Stimulated activated CD8-positive, alpha-beta memory T cell treated with anti-CD3 and anti-CD28 coated beads, Interleukin-15, amount 100 ng/mL, for 24 hours (primary cell): ENCODE data around the gene ELAVL4.
"Not testable (repeated sequence)": the region's sequence is repeated elsewhere in the genome, so short reads cannot be mapped to it uniquely, and the experiment has no call there.

Experiments used
- DNase-seq: peaks from one replicate; pipeline ENCODE4 v3.0.0-alpha.2; 2020; ENCODE audit warnings: low read depth

The ELAVL4 gene

DNA sequence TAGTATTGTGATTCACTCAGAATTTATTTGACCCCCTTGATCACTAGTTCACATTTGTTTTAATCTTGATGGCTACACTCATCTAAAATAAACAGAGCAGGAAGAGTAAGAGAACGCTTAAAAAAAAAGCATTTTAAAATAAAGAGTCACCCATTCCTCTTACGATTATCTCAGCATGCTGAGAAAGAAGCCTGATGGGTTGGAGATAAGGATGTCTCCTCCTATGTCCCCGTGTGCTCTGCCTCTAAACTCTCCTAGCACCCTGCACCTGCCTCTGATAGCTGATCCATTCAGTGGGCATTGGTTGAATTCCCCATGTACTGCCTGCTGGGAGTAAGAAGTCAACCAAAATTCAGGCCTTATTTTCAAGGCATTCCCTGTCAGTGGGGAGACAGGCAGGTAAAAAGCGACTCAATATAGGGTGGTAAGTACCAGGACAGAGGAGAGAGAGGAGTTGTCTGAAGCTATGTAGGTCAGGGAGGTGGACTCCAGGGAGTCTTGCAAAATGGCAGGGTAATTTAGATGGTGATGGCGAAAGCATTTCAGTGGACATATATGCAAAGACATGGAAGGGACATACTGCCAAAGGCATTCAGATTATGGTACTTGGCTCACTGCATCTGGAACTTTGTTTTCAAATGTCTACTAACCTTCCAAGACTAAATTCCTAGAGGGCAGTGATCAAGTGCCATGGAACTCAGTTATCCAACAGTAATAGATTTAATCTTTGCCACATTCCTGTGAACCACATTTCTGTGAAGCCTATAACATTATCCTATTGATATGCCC lies 18.4 kb downstream of the ELAVL4 start:
- DNase-seq = no peak

DNA sequence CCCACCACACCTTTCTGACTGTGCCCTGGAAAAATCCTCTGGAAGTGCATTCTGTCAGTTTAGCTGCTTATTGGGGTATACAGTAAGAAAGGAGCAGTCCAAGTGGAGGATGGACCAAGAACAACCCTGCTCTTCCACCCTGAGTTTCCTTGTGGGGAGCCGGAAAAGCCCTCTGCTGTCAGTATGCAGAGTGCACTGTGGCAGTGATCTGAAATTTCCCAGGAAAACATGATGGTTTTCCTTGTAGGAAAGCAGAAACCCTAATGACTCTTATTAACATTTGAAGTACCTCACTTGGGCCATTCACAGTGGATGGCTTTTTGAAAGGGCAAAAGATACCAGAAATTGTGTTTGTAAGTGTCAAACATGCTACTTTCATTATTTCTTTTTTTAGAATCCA lies 20.5 kb downstream of the ELAVL4 start:
- no peak for DNase-seq

DNA sequence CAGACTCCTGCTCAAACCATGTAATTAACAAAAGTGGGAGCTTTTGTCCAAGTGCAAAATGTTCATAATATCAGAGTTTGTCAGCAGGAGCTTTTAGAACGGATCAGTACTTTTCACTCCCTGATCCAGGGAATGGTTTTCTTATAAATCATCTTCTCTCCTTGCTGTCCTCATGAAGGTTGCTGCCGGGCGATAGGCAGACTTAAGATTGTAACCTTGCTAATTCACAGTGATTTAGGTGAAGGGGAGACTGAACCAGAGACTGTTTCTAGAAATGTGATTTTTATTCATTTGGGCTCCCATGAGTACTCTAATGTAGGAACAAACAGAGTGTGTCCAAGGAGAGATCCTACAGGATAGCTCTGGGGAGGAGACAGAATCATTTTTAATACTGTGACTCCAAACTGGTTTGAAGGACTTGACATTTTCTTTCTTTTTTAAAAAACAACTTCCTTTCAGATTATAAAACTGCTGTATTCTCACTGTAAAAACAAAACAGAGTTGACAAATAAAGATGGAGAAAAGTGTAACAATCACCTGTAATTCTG lies 23.7 kb downstream of the ELAVL4 start:
- DNase-seq = no peak

DNA sequence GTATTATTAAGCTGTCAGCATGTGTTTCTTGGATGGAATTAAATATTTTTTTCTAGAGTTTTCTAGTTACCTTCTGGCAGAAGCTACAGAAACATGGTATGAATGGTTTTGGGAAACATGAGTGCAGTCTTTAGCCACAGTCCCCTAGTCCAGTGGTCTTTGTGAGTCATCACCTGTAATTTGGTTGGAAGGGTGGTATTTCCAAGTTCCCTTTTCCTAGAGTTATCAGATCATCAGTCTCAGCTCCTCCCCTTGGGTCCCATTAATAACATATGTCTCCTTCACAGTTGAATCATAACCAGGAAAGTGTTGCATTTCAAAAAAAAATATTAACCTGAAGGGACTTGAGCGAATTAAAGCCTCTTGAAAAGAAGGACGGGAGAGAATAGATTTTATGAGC lies 27.0 kb downstream of the ELAVL4 start:
- DNase-seq = no peak

DNA sequence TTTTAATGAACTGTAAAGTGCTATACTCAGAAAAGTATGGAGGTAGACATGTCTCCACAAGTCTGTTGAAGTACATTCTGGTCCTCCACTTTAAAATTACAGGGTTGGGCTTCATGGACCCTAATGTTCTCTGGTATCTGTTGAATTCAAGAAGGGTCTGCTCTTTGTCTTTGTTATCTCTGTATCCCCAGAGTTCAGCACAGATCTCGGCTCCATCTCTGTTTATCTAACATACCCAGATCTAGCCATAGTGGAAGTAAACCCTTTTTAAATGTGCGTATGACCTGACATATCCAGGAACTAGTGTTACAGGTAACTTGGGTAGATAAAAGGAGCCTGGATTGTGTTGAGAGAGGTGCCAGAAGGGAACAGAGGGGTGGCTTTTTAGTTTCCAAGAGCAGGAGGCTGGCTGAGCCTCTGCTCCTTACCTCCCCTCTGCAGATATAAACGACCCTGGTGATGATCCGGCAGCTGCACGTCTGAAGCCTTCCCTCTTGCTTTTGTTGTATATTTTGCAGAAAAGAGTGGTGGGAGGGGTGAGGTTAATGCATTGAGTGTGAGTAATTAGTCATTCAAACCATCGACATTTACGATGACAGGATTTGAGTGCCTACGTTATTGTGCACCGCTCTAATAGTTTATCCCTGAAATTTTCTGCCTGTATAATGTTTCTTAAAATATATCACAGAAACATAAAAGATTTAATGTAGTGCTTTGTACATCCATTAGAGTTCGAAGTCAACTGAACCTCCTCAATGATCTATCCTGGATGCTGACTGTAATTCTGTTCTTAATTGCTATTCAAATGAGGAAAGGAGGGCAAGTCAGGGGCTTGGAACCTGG lies 30.8 kb downstream of the ELAVL4 start:
- no peak for DNase-seq

DNA sequence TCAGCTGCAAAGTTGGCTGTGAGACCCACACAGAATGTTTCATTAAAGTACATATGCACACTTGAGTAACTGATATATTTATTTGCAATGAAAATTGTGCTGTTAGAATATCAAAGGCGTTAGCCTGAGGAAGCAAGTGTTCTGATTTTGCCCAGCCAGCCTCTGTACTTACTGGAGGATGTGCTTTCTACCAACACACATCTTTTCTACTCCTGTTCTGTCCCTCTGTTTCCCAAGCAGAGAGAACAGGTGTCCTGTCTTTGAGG lies 31.4 kb downstream of the ELAVL4 start:
- DNase-seq = no peak

DNA sequence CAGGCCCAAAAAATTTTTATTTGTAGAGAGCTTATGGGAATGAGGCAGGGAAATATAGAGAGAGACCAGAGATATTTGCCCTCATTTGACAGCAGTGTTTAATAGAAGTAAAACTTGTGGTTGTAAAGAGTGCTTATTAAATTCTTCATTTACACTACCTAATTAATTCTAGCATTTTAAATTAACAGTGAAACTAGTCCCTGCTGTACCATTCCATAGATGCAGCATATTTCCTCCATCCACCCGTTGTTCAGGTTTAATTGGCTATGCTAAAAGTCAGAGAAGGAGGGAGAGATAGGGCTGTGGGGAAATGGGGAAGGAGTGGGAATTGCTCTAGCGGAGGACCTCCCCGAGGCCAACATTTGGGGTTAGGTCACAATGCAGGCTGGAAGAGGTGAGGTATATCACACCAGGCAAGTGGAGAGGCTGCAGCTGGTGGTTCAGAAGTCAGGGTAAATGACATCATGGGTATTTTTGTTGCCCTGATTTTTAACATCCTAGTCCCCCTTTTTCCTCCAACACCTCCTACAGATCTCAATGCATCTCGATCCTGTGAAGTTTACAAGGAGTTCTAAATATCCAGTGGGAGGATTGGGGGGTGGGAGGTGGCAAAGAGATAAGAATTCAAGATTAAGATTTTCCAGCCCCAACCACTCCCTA lies 38.6 kb downstream of the ELAVL4 start:
- no peak for DNase-seq

DNA sequence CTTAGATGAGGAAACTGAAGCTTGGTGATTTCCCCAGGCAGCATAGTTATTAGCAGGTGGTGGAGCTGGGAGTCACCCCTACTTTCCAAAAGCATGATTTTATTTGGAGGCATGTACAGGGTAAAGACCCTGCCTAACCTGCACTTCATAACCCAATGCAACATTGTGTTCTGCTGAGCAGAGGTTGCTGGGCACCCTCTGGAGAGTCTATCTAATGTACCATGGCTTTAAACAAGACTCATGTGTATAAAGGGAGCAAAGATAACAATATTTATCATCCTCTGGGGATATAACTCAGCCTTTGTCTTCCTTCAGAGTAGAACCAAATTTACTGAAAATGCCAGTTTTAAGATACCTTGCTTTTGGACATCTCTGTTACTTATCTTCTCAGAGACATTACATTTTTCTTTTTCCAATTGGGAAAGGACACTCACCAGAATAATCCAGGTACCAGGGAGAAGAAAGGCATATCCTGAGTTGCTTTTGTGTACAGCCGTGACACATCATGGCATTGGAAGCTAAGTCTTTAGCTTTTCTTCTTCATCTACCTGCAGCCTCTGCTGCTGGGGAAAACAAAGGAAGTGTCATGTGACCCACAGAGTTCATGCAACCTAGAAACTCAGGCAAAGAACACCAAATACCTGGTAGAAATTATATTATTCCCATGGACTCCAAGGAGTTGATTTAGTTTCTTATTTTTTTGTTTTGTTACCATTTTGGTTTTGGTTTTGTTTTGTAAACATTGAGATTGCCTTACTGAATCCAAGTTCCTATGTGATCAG lies 39.6 kb downstream of the ELAVL4 start:
- no peak for DNase-seq

DNA sequence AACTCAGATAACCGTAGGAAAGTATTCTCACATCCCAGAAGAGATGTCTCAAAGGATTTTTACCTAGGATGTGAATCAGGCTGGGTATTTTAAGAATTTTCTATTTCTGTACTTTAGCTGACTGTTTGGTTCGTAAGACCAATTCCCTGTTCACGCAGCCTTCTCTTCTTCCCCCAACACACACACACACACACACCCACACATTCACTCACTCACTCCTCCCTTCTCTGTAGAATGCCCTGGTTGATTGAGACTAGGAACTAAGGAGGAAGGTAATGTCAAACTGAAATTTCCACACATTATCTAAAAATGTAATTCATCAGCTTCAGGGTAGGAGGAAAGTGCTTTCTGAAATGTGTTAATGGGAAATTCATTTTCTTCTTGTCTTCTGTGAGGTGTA lies 43.5 kb downstream of the ELAVL4 start:
- DNase-seq = no peak

DNA sequence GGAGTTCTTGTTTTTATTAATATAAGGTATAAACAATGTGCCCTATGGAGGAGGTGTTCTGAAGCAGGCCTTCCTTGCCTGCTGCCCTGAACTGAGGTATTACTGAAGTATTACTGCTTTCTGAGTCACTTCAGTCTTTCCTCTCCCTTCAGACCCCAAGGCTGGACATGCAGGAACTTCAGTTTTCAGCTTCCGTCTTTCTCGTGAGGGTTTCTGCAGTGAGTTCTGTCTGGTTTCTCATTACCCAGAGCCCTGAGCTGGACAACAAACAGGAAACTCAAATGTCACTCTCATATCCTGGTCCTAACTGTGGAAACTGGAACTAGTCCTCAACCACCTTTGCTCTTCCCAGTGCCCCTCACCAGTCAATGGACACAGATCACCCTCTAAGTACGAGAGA lies 46.8 kb downstream of the ELAVL4 start:
- DNase-seq = no peak

DNA sequence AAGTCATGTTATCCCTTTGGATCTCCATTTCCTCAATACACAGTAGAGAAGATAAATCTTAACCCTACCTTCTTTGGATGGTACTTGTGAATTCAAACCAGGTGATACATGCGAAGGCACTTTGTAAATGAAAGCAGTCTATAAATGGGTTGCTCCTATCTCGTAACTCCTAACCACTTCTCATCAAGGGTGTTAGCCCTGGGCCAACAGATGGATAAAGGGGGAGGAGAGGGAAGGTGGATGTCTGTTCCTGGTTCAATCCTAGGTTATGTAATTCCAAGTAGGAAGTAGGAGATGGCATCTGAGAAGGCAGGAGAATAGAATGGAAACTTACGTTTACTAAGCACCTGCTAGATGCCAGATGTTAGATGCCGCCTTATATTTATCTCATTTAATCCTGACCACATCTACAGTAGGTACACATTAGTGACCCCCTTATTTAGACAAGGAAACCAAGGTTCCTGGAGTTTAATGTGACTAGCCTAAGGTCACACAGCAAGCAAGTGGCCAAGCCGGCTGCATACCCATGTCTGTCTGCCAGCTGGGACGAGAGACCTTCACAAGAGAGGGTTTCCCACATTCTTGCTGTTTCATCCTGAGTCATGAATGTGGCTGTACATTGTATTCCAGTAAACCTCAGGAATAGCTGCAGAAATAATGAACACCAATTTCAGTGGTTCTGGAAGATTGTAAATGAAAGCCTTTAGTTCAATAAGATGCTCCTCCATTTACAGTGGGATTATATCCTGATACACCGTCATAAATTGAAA lies 47.7 kb downstream of the ELAVL4 start:
- no peak for DNase-seq

DNA sequence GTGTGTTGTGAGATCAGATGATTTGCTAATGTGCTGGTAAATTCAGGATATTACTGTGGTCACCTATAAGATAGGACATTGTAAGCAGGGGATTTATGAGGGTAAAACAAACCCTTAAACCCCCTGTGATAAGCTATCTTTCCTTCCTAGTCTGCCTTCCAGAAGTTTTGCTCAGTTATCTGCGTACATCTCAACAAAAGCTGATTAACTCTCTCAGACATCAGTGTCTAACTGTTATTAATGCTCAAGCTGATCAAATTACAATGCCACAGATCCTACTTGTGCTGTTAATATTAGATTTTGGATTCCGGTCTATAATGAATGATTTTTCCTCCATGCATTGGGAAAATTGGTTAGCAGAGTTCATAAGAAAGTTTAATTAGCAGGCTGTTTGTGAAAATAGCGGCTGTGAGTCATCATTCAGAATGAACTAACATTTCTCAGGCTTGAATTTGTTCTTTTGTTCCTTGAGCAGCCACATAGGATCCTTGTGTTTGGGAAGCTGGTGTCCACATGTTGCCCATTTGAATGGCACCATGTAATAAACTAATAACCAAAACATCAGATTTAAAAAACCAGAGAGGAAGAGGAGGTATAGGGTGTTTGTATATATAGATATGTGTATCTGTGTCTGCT lies 48.7 kb downstream of the ELAVL4 start:
- no peak for DNase-seq

DNA sequence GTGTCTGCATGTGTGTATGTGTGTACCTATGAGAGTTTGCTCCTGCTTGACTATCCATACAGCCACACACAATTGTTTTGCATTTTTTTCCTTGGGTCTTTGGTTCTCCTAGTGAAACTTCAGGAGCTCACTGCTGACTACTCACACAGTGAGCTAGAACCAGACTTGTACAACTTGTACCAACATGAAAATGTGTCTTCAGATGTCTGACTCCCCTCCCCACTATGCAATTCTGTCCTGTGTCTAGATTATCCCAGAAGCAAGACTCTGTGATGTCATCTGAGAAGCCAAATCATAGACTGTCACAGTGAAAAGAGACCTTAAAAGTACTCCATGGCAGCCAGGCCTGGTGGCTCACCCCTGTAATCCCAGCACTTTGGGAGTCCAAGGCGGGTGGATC lies 49.7 kb downstream of the ELAVL4 start:
- DNase-seq = no peak

DNA sequence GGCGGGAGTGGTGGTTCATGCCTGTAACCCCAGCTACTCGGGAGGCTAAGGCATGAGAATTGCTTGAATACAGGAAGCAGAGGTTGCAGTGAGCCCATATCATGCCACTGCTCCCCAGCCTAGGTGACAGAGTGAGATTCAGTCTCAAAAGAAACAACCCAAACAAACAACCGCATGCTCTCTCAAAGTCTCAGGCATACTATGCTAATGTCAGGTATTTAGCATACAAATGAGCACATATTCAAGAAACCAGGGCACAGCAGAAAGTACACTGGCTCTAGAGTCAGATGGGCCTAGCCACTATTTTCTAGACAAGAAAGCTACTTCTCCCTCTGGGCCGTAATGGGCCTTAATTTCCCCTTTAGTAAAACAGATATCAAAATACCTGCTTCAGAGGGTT lies 55.0 kb downstream of the ELAVL4 start:
- DNase-seq = no peak

DNA sequence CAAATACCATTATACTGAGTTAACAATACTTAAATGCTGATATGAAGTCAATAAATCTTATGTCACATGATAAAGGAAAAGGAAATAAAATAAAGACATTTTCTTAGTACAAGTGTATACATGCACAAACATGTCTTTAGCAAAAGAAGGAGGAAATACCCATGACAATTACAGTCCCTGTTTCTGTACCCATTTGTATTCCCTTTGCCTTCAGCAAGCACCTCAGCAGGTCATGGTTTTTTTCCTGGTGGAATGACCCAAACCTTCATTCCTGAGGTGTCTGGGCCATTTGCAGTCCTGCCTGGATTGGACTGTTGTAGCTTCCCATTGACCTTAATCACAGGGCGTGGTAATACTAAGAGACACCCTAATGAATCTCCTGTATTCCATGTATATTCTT lies 57.6 kb downstream of the ELAVL4 start:
- DNase-seq = not testable (repeated sequence)

DNA sequence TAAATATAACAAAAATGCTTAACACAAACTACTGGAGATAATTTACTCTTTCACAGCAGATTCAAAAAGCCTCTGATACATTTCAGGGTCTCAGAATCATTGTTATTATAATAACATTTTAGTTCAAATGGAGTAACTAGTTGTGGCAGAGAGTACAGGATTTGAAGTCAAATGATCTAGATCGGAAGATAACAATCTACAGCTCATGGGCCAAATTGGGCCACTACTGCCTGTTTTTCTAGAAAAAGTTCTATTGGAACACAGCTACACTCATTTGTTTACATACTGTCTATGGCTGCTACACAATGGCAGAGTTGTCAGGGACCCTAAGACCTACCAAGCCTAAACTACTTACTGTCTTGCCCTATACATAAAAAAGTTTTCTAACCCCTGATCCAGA lies 63.6 kb downstream of the ELAVL4 start:
- no peak for DNase-seq

DNA sequence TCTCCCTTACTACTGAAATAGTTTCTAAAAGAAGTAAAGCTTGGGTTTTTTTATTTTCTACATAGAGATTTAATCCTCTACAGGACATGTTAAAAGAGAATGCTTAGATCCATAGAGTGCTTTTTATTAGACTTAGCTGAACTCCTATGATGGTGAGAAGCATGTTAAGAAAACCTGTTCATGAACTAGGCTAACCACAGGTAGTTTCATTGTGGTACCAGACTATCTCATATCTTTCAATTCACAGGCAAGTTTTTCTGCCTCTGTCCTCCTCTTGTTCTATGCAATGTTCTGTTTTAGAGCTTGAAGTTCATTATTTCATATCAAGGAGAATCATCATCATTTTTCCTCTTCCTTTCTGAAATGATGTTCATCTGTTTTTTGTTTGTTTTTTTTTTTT lies 65.4 kb downstream of the ELAVL4 start:
- no peak for DNase-seq

DNA sequence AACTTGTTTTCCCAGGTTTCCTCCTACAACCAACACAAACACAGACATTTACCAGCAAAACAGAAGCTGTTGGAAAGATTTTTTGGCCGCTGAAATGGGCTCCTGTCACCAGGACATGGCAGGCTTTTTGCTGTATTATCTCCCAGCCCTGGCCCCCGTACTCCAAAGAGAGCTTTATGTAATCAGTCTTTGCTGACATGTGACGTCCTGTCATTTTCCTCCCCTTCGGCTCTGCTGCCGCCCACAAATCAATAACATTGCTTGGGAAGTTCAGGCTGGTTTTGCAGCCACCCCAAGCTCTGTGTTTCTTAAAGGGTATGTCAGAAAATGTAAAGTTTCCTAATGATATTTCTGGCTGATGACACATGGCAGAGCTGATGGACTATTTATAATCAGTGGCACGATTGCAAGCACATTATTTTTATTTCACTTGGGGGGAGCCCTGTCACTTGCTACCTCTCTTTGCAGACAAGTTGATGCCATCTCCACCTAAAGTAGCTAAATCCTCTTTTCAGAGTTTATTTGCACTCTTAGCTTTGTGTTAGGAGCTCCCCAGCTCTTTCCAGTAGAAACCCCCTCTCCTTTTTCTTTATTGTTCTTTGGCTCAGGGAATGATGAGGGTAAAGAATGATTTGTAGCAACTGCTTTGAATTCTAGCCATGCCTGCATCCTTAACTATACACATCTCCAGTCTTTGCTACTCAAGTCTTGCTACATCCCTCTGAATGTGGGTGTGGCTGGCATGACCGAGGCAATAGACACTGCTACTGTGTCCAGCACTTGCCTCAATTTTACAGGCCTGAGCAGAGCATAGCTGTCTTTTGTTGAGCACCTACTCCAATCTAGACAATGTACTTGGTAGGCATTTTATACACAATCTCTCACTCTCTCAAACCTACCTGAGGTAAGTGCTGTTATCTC lies 67.3 kb downstream of the ELAVL4 start:
- no peak for DNase-seq

DNA sequence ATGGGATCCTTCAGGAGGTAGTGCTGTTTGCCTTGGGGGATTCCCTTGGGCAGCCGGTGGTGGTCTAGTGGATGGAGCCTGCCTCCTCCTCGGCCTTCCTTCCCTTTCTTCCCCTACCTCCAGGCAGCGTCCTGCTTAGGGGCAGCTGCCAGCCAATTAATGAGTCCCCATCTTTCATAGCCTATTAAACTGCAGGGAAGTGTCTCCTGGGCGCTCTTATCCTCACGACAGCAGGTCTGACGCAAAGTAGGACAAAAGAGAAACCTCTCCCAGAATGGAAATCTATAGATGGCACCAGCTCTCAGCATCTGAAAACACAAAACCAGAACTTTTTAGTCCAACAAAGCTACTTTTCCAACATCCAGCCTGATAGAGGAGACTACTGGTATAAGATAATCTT lies 69.3 kb downstream of the ELAVL4 start:
- no peak for DNase-seq

DNA sequence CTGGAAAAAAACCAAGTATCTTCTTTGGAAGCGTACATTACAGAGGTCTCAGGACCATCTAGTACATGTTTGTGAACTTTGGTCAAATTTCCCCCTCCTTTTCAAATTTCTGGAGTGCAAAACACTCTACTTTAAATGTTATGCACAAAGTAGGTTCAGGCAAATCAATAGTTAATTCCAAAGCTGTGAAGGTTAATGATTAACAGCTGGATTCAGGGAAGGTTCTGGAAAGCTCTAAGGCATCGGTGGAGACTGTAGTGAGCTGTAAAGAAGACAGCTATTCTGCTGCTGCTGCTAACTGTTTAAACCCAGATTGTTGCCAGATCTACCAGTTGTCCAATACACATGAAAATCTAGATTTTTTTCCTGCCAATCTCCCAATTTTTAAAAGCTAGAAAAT lies 70.9 kb downstream of the ELAVL4 start:
- DNase-seq = no peak
